Lower leg skin (tissue), 4 donors: ENCODE data around the gene COL4A6. TPM values are rescaled to one million over a fixed set of nuclear protein-coding genes. Genes with fewer than 3 reads are reported as not detected.
A peak's percentile ranks its signal among the peaks of the same experiment; 100 is the strongest.

Source experiments
- DNase-seq, 2 donors: peaks; one replicate each; pipeline ENCODE4 v3.0.0-alpha.2; 2019; ENCODE audit warnings: low spot score in 2 of 2
- H3K4me3 ChIP-seq: fragments of 200-600 bp; sonication (generic); 2 replicates; pipeline ENCODE4 v1.5.1; 2017; ENCODE audit warnings: mild to moderate bottlenecking, low read depth; ENCODE audit not compliant: poor library complexity, severe bottlenecking
- POLR2A ChIP-seq, 2 donors: fragments of 450-650 bp; IDR thresholded peaks; one replicate each; pipeline ENCODE4 v1.6.1; 2016 to 2017; ENCODE audit warnings: antibody characterized with exemption in 2 of 2, mild to moderate bottlenecking in 1 of 2, moderate library complexity in 1 of 2
- WGBS, 2 donors: methylation state at CpG; one replicate each; pipeline ENCODE4 v1.1.5; 2018; 5-methylcytosine and 5-hydroxymethylcytosine counted together
- intact Hi-C: fragments of 100-400 bp; cut with DNase I; formaldehyde crosslinking; loops from one replicate; pipeline ENCODE4 v1.15.0; 2023; ENCODE audit warnings: low total_unique reads
- total RNA-seq, 4 donors: library from RNA; depleted of rRNA; stranded (reverse); fragments of >200 nt; gene quantifications; one replicate each; pipeline ENCODE4 v1.1.0, GENCODE V29; 2016
- TF ChIP-seq, protein P1 (sequence below), 3 donors: fragments of 450-650 bp; IDR thresholded peaks; one replicate each; pipeline ENCODE4 v1.5.1; 2016; ENCODE audit warnings: antibody characterized with exemption in 3 of 3, mild to moderate bottlenecking in 3 of 3, moderate library complexity in 2 of 3

Gene COL4A6
- total RNA-seq, 4 donors from 2014 or later, result 9.4 to 15.3 (median 11.6) TPM

DNA sequence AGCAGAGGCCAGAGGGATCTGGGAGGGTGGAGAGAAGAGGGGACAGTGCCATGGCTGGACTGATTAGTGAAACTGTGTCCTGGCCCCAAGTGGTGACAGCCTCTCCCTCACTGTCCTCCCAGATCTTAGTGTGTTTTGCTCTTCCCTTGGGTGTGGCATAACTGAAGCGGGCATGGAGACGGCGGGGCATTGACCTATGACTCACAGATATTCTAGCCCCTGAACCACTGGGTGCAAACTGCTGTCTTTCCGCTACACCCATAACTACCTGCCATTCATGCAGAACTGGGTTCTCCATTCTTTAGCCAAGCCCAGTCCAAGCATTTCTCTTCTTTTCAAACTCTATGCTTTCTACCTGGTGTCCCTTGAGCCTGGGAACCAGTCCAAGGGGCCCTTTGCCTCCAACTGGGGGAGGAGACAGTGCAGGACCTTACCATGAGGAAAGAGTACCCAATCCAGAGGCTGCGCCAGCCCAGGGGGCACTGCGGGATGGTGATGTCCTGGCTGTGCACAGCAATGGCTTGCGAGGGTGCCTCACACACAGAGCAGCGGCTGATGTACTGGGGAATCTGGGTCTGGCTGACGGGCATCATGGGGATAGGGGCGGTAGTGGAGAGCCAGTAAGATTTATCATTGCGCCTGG lies 279.1 kb downstream of the COL4A6 start:
- no peak overlapping the region for H3K4me3 ChIP-seq
- peak in 1 of 2 donors; percentile 59 for DNase-seq
- 88 to 96% methylated on average over 8 to 11 of the region's 11 CpGs for WGBS, 2 donors
- TF ChIP-seq, protein P1, sequence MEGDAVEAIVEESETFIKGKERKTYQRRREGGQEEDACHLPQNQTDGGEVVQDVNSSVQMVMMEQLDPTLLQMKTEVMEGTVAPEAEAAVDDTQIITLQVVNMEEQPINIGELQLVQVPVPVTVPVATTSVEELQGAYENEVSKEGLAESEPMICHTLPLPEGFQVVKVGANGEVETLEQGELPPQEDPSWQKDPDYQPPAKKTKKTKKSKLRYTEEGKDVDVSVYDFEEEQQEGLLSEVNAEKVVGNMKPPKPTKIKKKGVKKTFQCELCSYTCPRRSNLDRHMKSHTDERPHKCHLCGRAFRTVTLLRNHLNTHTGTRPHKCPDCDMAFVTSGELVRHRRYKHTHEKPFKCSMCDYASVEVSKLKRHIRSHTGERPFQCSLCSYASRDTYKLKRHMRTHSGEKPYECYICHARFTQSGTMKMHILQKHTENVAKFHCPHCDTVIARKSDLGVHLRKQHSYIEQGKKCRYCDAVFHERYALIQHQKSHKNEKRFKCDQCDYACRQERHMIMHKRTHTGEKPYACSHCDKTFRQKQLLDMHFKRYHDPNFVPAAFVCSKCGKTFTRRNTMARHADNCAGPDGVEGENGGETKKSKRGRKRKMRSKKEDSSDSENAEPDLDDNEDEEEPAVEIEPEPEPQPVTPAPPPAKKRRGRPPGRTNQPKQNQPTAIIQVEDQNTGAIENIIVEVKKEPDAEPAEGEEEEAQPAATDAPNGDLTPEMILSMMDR (IDR thresholded peaks at IDR 0.05), result no peak
- TF ChIP-seq POLR2A (IDR thresholded peaks at IDR 0.05), result no peak
- intact Hi-C loops, result no loop called here

- DNase-seq, result no peak
- 82 to 100% methylated on average over 3 of the region's 3 CpGs for WGBS, 2 donors
- TF ChIP-seq POLR2A (IDR thresholded peaks at IDR 0.05), result no peak
- TF ChIP-seq, protein P1 (IDR thresholded peaks at IDR 0.05), result no peak
- H3K4me3 ChIP-seq, result no peak overlapping the region
- intact Hi-C loops, result no loop called here
Observed at GRCh38 chrX:108157628-108158027, 280.6 kb downstream of the COL4A6 start.

DNA sequence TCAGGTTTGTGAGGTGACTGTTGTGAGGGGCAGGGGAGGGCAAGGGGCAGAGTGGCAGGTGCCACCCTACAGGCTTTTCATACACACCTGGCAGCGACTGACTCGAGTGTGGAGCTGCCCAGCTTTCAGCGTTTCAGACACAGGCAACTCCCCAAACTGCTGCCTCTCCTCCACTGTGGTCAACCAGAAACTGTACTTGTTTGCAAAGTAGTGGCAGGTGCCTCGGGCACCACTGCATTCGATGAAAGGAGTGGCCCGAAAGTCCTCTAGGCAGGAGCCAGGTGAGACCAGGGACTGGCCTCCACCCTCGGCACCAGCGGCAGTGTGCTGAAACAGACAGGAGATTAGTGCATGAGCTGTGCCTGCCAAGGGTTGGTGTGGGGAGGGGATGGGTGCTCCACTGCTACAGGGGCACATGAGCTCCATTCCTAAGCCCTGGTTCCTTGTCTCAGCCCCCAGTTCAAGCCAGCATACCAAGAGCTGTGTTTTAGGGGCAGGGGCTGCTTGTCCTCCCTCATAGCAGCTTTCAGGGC lies 281.2 kb downstream of the COL4A6 start:
- TF ChIP-seq POLR2A (IDR thresholded peaks at IDR 0.05), result no peak
- TF ChIP-seq, protein P1 (IDR thresholded peaks at IDR 0.05), result no peak
- intact Hi-C loops, result no loop called here
- WGBS, 2 donors, result 83 to 94% methylated on average over 3 to 5 of the region's 8 CpGs
- H3K4me3 ChIP-seq, result no peak overlapping the region
- DNase-seq, result no peak

GRCh38 chrX:108156082-108156481 lies 282.1 kb downstream of the COL4A6 start:
- intact Hi-C loops, result no loop called here
- no peak overlapping the region for H3K4me3 ChIP-seq
- no peak for DNase-seq
- TF ChIP-seq POLR2A (IDR thresholded peaks at IDR 0.05), result no peak
- TF ChIP-seq, protein P1 (IDR thresholded peaks at IDR 0.05), result no peak
- WGBS, 2 donors, result 75 to 100% methylated on average over 1 to 2 of the region's 2 CpGs

GRCh38 chrX:108148524-108148923 lies 289.7 kb downstream of the COL4A6 start:
- intact Hi-C loops, result no loop called here
- DNase-seq, result no peak
- no peak for TF ChIP-seq POLR2A (IDR thresholded peaks at IDR 0.05)
- TF ChIP-seq, protein P1 (IDR thresholded peaks at IDR 0.05), result no peak
- H3K4me3 ChIP-seq, result no peak overlapping the region
